NCI-H748 treated with DMSO at 0.1 percent for 48 hours (cell line): ENCODE measurements around the gene BMPR1A.
"Not testable (repeated sequence)": the region's sequence is repeated elsewhere in the genome, so short reads cannot be mapped to it uniquely, and the experiment has no call there.

Experiments
- DNase-seq: peaks from one replicate; lab custom pipeline; 2025; lab: John Stamatoyannopoulos, UW

Gene BMPR1A

DNA sequence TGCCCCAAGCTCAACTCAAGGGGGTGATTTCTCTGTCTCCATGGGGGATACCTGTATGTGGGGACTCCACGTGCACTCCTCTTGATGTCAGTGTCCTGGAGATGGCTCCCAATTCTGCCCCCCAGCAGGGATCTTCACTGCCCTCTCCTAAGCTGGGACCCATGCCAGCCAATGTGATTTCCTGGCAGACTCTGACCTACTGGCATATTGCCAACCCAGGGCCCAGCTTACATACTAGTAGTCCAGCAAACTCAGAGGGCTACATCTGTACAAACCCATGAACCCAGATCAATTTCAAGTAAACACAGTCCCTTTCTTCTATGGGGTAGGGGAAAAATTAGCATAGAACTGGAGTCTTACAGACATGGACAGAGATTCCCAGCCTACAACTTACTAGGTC, 26.2 kb upstream of the BMPR1A start:
- peak; percentile 3 for DNase-seq

DNA sequence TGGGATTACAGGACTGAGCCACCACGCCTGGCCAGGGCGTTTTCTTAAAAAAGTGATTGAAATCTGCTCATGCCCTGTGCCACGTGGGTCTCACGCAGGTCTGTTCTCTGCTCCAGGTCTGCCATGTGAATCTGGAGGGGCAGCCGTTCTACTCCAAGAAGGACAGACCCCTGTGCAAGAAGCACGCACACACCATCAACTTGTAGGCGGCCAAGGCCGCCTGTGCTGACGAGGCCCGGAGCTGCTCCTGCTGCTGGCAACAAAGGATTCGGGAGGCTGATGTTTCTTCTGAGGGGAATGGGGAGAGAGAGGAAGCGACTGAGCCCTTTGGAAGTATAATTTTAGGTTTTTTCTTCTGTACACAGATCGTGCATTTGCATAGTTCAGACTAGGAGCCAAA, 23.6 kb upstream of the BMPR1A start:
- no peak for DNase-seq

DNA sequence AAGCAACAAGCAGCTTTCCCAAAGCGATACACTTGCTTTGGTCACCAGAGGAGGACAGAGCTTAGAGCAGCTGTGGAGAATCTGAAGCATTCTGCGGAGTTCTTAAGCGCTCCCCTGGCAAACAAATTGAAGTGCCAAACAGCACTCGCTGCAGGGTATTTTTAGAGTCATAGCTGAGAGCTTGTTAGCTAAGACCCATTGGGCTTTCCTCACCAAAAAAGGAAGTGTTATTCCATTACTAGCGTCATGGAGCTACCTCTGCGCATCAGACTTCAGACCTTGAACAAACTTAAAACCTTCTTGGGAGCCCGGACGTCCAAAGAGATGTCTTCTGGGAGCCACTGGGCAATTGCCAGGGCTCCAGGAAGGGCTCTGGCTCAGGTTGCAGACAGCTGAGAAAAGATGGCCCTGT, 23.2 kb upstream of the BMPR1A start:
- no peak for DNase-seq

DNA sequence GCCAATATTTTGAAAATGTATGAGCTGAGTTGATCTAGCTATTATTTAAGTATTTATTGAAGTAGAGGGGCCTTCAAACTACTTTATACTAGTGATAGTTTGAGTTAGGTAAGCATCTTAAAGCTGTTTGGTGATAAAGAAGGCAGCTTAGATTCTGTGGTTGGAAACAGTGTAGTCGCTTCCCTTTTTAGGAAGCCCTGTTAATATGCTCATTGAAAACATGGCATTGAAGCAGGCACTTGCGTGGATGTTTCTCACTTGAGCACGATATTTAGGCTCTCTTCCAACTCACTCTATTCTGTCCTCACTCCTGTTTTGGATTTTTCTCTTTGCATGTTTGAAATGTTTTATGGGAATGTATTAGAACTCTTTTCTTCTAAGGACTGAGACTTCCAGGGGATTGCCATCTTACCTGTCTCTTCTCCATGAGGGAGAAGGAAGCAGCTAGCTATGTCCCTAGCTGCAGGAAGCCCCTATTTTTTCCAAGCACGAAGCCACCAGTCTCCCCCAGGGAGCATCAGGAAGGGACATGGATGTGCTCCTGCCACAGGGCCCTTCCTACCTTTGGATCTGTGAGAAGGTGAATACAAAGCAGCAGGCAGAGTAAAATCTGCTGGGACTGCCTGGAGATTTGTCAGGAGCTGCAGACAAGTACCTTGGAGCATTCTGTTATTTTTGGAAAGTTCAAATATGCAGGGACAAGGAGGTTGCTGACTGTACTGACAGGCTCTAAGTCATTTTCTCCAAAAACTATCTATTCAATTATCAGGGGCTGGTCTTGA, 22.0 kb upstream of the BMPR1A start:
- DNase-seq = no peak

DNA sequence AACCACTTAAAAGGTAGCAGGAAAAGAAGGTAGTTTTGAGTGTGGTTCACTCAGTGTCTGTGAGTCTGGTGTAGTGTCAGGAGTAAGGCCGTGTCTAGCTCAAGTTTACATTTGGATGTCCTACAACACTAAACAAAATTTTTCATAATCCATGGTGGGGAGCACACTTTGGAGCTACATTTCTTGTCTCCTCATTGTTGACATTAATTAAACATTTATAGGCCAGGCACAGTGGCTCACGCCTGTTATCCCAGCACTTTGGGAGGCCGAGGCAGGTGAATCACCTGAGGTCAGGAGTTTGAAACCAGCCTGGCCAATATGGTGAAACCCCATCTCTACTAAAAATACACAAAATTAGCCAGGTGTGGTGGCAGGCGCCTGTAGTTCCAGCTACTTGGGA, 21.1 kb upstream of the BMPR1A start:
- not testable (repeated sequence) for DNase-seq

DNA sequence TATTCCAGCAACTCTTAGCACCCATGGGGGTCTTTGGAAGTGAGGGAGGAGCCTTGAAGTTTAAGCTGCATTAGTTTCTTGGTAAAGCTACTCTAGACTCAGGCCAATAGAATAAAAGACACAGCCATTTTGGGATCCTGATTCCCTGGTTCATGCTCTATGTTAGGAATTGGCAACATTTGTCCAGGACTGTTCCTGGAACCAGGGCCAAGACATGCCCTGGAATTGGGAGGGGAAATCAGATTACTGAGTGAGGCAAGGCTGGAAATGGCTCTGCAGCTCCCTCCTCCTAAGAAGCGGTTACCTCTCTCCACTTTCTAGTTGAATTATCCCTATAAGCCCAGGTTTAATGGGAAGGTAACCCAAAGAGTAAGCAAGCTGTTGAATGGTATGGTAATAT, 14.2 kb upstream of the BMPR1A start:
- DNase-seq = no peak

DNA sequence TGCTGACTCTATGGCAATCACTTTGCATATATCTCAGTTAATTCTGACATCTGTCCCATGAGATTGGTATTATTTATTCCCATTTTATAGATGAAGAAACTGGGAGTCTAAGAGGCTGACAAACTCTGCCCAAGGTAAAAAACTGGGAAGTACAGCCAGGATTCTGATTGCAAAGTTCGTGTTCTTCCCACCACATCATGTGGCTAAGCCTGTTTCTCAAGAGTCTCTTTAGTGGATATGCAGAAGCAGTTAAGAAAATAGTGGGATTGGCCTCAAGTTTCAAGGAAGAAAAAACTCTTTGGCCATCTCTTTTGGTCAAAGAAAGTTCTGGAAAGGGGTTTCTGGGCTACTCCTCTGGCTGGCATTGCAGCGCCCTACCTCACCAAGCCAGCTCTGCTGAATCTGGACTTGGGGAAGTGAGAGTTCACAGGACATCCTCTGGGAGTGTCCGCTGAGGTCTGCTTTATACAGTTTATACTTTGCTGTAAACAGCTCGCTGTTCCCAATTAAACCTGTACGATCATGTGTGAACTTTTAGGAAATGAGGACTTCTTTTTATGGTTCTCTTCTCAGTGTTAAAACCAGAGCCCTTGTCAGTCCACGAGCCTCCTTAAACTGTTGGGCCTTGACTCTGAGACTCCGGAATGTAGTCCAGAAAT, 12.2 kb upstream of the BMPR1A start:
- DNase-seq = no peak

DNA sequence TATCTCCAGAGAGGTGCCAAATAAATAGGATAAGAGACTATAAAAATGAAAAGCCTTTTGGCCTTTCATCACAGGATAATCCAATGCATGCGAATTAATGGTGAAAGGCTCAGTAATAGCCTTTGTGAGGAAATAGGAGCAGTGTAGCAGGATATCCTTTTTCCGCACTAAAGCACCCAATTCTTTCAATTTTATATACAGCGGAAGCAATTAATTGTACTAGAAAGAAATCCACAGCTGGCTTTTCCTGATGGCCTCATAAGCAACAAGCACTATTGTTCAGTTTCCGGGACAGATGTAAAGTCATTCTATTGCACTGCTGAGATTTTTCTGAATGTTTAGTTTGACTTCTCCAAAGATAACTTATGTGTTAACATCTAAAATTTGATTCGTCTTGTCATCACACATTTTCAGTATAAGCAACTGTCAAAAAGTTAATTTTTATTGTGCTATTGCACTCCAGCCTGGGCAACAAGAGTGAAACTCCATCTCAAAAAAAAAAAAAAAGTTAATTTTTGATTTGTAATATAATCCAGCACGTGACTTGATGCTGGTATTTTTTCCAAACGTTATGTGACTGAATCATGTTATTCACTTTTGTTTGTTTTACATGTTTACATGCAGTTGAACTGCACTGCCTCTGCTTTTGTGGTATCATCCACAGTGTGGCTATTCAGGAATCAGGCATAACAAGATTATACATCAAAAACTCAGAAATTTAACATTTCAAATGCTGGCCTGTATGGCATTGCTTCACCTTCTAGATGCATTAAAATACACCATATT, 8.4 kb upstream of the BMPR1A start:
- no peak for DNase-seq

DNA sequence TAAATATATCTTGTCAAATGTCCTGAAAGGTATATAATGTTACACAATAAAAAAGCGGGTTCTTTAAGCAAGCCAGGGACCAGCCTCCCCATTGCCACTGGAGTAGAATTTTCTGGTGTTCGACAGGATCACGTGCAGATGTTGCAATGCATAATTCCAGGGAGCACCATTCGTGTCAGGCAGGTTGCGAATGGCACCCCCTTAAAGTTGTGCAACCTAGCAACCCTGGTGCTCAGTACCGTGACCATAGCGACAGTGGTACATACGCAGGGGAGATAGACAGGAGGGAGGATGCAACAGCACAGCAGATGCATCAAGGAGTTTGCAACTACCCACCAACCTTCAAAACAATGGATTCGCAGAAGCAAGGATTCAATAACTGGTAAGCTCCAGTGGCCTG, 6.6 kb upstream of the BMPR1A start:
- DNase-seq = no peak

DNA sequence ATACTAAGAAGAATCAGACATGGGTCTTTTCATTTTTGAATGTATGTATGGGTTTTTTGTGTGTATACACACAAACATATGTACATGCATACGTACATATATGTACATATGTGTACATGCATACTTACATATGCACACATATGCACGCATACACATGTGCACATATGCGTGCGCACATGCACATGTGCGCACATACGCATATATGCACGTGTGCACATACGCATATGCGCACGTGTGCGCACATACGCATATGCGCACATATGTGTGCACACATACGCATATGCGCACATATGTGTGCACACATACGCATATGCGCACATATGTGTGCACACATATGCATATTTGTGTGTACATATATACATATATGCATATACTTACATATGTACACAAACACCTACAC, 4.9 kb upstream of the BMPR1A start:
- no peak for DNase-seq

DNA sequence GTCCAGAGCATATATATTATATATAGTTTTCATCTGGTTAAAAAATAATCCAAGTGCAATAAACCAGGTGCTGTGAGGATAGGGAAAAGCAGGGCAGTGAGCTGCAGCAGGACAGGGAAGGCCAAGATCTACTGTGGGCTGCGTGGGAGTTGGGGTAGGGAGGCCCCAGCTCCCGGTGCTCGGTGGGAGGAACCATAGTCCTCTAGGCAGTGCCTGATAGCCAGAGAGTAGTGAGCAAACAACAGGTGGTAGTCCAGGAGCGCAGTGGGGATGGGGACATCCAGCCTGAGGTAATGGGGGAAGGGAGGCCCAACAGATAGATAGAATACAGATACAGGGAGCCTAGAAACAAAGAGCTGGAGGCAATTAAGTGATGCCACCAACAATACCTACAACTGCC, 4.1 kb upstream of the BMPR1A start:
- no peak for DNase-seq

DNA sequence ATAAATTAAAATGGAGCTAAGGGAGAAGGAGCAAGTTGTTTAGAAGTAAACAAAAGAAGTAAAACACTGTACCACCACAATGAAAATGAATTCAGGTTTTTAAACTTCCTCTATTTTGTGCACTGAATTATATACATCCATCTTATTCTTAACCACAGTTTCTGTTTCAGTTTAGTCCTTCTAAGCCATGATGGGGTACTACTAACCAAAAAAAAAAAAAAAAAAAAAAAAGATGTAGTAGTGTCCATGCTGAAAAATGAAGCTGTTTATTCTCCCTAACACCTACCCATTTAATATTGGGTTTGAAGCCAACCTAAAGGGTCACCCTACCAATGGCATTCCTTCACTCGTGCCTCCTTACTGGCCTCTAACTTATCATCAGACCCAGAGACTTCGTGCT, 3.4 kb upstream of the BMPR1A start:
- DNase-seq = no peak

DNA sequence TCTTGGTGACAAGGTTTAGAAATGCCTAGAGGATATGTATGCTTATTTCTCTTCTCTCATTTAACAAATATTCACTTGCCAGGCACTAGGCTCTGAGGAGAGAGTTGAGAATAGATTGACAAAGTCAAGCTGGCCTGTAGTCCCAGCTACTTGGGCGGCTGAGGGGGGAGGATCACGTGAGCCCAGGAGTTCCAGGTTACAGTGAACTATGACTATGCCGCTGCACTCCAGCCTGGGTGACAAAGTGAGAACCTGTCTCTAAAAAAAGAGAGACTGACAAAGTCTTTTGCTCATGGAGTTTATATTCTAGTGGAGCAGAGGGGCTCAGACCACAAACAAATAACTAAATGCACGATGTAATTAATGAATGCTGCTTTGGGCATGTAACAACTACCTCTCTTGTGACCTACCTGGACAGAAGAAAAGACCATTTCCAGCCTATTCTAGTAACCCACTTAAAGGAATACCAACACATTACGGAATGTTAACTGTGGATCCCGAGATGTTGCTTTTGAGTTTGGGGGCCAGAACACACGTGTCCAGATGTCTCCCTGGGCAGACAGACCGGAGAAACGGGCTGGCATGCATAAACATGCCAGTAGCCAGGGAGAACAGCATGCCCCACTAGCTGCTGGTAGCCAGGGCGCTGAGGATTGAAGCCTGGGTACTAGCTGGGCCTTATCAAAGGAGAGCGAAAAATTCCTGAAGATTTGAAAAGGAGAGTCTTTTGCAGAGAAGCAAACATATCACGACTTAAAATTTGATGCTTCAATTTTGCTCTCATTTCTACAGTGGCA, 2.6 kb upstream of the BMPR1A start:
- DNase-seq = no peak

DNA sequence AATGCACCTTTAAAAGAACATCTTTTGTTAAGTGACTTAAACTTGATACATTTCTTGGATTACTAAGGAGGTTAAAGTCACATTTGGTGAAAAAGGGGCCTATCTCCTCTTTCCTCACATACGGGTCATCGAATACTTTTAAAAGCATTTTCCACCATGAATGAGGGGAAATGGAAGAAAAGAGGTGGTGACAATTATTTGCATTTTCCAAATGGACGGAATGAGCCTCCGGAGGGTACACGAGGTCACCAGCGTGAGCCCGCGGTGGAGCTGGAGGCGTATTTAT, 1.0 kb upstream of the BMPR1A start:
- DNase-seq = no peak

DNA sequence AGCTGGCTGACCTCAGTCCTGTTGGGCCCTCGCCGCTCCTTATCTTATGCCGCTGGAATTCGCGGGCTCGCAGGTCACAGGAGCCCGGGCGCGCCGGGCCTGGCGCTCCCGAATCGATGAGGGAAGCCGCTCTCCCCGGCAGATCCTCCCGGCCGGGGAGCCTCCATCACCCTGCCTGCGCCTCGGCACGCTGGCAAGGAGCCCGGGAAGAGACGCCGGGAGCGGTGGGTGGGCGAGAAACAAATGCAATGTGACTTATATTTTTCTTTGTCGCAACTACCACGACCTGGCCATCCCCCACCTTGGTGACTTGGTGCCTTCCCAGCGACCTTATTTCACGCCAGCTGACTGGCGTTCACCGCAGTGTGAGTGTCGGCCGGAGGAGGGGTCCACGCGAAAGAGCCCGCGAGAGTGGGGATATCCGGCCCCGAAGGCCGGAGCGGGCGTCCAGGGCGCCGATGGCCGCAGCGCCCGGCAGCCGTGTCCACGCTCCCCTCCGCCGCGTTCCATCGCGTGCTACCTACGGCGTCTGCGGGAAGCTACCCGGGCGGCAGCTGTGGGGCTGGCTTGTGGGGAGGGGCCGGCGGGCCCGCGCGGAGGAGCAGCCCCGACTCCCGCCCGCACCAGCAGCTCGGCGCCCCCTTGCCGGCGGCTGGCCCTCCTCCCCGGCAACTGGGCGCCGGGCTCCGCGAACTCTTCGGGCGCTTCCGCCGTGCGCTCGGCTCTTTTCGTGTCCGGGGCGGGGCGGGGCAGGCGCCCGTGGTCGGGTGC, 494 bp upstream of the BMPR1A start:
- DNase-seq = peak; percentile 69

DNA sequence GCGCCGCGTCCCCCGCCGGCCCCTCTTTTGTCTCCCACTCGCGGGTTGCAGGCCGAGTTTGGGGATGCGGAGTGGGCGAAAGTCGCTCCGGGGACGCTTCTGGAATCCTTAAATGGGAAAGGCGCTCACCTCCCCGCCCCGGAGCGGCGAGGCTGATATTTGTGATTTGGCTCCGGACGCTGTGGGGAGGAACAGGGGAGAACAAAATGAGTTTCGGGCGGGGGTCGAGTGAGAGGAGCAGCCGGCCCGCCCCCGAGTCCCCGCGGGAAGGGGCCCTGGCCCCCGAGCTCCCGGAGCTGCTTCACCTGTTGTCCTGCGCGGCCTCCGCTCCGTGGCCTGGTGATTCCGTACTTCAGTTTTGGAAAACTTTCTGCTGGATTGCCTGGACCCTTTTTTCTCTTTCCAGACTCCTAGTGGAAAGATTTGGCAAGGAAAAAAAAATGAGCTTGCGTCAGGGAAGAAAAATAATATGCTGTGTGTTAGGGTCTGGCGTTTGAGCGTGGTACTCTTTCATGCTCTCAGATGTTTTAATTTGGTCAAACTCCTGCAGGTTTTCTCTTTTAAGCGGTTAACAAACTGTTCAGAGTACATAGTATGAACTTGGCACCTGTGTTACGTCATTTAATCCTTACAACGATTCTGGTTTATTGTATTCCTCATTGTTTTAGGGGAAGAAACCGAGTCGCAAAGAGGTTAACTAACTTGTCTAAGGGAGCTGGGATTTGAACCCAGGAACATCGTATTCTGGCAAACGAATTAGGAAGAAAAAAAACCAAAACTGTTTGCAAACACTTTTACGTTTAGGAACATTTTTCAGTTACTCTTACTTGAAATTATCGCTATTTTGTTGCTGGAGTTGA, 924 bp downstream of the BMPR1A start:
- peak; percentile 16 for DNase-seq

DNA sequence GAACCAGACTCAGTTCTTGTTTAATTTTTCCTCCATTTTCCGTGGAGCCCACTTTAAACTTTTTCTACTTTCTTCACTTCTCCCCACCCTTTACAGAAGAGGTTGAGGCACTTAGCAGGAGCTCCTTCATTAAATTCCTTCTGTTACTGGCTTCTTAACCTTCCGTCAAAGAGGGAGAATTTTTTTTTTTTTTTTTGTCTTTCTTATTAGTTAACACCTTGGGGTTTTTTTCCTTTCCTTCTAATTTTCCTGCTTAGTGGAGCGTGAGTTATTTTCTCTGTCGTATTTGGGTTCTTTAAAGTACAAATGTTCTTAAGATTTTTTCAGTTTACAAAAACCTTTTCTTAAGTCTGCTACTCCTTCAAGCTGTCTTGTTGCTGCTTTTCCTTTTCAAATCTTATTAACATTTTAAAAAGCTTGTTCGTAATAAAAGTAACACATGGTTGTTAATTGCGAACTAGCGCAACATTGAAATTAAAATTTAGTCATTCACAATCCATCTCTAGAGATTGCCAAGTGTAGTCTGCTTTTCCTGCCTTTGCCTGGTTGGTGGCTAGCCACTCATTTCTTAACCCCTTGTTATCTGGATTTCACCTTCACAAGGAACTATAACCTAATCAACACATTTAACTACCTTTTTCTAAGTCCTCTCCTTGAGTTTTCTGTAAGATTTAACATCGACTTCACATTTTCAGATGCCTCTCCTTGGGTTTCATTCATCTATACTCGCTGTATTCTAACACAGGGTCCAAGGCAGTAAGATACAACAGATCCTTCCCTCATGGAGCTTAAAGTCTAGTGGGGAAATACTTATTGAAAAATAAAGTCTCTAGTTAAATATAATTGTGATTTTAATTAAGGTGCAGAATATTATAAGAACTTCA, 2.0 kb downstream of the BMPR1A start:
- no peak for DNase-seq

DNA sequence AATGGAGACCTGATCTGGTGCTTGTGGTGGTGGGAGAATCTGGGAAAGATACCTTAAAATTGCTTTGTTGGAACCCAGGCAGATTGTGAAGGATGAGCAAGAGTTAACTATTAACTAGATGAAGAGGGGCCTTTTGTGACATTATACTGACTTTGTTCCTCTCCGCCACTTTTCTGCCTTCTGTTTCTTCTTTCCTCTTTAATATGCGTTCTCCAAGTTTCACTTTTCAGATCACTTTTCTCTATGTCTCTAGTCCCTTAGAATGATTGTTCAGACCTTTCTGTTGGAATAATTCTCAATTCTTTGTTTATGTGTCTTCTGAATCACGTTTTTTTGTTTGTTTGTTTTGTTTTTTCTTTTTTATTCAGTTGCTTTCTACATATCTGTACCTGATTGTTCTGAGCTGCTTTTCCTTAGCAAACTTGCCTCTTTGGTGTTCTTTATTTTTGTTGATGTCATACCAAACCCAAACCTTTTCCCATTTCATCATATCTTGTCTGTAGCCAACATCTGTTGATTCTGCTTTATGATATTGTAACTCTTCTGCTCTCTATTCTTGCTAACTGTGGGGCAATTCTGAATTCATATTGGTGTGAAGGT, 2.8 kb downstream of the BMPR1A start:
- DNase-seq = no peak

DNA sequence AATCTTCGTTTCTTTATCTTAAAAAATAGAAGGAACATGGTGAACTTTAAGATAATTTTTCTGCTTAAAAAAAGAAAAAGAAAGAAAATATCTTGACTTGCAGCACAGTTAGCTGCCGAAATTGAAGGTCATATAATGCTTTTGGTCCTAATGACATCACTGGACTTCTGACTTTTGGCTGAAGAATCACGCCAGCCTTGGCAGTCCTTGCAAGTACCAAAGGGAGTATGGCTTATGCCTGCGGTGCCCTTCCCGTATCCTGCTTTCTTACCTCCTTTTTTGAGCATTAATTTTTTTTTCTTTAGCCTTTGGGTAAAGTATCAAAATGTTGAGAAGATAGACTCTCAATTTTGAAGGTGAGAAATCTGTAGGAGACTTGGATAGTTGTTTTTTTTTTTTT, 7.0 kb downstream of the BMPR1A start:
- no peak for DNase-seq
